Gastroesophageal sphincter (tissue), 3 donors: ENCODE measurements around the gene CLIP2.

Experiments
- CTCF ChIP-seq, 4 experiments: fragments of 200-600 bp in 2 of 4; fragments of 450-650 bp in 2 of 4; sonication (generic) in 1 of 4; IDR thresholded peaks; one replicate each; pipeline ENCODE4 v1.5.1; 2017 to 2019; ENCODE audit warnings: antibody characterized with exemption in 4 of 4, mild to moderate bottlenecking in 2 of 4, moderate library complexity in 2 of 4
- EP300 ChIP-seq: sonication (generic); formaldehyde crosslinking; IDR thresholded peaks from one replicate; pipeline ENCODE4 v1.6.1; 2017; ENCODE audit warnings: antibody characterized with exemption, mild to moderate bottlenecking
- POLR2A ChIP-seq, 2 donors: fragments of 450-650 bp; IDR thresholded peaks; one replicate each; pipeline ENCODE4 v1.6.1; 2017; ENCODE audit warnings: antibody characterized with exemption in 2 of 2, mild to moderate bottlenecking in 2 of 2, moderate library complexity in 1 of 2
- POLR2AphosphoS5 ChIP-seq: sonication (generic); formaldehyde crosslinking; IDR thresholded peaks from one replicate; pipeline ENCODE4 v1.6.1; 2017; ENCODE audit warnings: antibody characterized with exemption

GRCh38 chr7:74396993-74397392 is 107.8 kb downstream of the CLIP2 start:
- TF ChIP-seq CTCF (IDR thresholded peaks at IDR 0.05) (no peak), POLR2AphosphoS5 (no peak), POLR2A (IDR thresholded peaks at IDR 0.05) (no peak), EP300 (no peak)
